ENCODE data around the gene NYAP2. TPM values are rescaled to one million over a fixed set of nuclear protein-coding genes. Genes with fewer than 3 reads are reported as not detected.

Gene NYAP2
- total RNA-seq, 1 donor from 2014 or later: not detected

DNA sequence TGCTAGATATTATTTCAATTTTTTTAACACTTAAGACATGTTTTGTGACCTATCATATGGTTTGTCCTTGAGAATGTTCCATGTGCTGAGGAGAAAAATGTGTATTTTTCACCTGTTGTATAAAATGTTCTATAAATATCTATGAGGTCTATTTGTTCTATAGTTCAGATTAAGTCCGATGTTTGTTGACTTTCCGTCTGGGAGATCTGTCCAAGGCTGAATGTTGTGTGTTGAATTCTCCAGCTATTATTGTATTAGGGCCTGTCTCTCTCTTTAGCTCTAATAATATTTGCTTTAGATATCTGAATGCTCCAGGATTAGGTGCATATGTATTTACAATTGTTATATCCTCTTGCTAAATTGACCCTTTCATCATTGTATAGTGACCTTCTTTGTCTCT is 144.1 kb downstream of the NYAP2 start:
- no peak for DNase-seq (ENCODE audit: low spot score)
- no peaks in the 10 kb centered on the region for H3K4me1 Mint-ChIP-seq (ENCODE audit: unreplicated experiment)
- no peak overlapping the region for H3K27ac Mint-ChIP-seq (ENCODE audit: unreplicated experiment)
- no peaks in the 10 kb centered on the region for H3K9me3 Mint-ChIP-seq (ENCODE audit: unreplicated experiment)
- no peaks in the 10 kb centered on the region for H3K36me3 Mint-ChIP-seq (ENCODE audit: low read depth, unreplicated experiment)
- H3K4me3 Mint-ChIP-seq (ENCODE audit: unreplicated experiment): no peak overlapping the region
- no peaks in the 10 kb centered on the region for H3K27me3 Mint-ChIP-seq (ENCODE audit: unreplicated experiment)
- TF ChIP-seq, protein P1, sequence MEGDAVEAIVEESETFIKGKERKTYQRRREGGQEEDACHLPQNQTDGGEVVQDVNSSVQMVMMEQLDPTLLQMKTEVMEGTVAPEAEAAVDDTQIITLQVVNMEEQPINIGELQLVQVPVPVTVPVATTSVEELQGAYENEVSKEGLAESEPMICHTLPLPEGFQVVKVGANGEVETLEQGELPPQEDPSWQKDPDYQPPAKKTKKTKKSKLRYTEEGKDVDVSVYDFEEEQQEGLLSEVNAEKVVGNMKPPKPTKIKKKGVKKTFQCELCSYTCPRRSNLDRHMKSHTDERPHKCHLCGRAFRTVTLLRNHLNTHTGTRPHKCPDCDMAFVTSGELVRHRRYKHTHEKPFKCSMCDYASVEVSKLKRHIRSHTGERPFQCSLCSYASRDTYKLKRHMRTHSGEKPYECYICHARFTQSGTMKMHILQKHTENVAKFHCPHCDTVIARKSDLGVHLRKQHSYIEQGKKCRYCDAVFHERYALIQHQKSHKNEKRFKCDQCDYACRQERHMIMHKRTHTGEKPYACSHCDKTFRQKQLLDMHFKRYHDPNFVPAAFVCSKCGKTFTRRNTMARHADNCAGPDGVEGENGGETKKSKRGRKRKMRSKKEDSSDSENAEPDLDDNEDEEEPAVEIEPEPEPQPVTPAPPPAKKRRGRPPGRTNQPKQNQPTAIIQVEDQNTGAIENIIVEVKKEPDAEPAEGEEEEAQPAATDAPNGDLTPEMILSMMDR (IDR thresholded peaks at IDR 0.05; ENCODE audit: unreplicated experiment): no peak

DNA sequence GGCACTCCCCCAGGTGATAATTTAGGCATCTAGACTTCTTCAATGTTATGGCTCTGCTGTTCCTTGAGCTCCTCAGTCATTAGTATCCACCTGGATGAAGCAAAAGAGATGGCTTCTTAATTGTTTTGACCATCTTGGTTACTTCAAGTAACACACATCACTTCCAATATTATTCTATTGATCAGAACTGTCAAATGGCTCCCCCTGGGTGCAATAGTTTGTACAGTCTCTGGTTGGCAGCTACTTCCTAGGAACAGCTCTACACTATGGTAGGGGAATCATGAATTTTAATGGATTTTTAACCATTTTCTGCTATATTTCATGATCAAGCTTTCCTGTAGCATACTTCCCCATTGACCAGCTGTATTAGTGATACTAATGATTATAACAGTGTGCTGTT is 157.0 kb downstream of the NYAP2 start:
- Mint-ChIP-seq H3K9me3 (ENCODE audit: unreplicated experiment) (no peaks in the 10 kb centered on the region), H3K27ac (ENCODE audit: unreplicated experiment) (no peak overlapping the region), H3K4me1 (ENCODE audit: unreplicated experiment) (no peaks in the 10 kb centered on the region), H3K4me3 (ENCODE audit: unreplicated experiment) (no peak overlapping the region), H3K27me3 (ENCODE audit: unreplicated experiment) (no peaks in the 10 kb centered on the region), H3K36me3 (ENCODE audit: low read depth, unreplicated experiment) (no peaks in the 10 kb centered on the region)
- DNase-seq (ENCODE audit: low spot score): peak; percentile 30
- TF ChIP-seq, protein P1 (IDR thresholded peaks at IDR 0.05; ENCODE audit: unreplicated experiment): no peak

DNA sequence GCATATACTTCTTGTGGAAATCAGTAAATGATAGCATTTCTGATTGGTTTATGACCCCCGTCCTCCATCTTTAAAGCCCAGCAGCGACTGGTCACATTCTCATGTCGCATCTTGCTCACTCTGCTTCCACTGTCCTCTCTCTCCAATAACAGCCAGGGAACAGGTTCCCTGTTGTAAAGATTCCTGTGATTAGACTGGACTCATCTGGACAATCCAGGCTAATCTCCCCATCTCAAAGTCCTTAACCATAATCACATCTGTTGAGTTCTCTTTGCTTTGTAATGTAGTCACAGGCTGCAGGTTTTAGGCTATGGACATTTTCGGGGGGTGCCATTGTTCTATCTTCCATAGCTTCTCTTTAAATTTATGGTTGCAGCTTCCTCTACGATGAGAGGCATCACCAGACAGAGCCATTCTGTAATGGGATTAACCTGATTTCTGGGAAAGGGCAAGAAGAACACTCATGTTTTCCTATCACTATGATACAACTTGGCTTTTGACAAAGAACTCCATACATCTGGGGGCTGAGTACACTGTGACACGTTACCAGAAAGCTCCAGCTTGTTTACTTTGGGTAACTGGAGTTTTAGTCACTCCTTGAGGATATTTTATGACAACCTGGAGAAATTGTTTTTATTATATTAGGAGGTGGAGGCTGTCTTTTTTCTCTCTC is 159.0 kb downstream of the NYAP2 start:
- Mint-ChIP-seq H3K27ac (ENCODE audit: unreplicated experiment) (no peak overlapping the region), H3K4me1 (ENCODE audit: unreplicated experiment) (no peaks in the 10 kb centered on the region), H3K27me3 (ENCODE audit: unreplicated experiment) (no peaks in the 10 kb centered on the region), H3K4me3 (ENCODE audit: unreplicated experiment) (no peak overlapping the region), H3K36me3 (ENCODE audit: low read depth, unreplicated experiment) (no peaks in the 10 kb centered on the region), H3K9me3 (ENCODE audit: unreplicated experiment) (no peaks in the 10 kb centered on the region)
- no peak for DNase-seq (ENCODE audit: low spot score)
- TF ChIP-seq, protein P1 (IDR thresholded peaks at IDR 0.05; ENCODE audit: unreplicated experiment): no peak

DNA sequence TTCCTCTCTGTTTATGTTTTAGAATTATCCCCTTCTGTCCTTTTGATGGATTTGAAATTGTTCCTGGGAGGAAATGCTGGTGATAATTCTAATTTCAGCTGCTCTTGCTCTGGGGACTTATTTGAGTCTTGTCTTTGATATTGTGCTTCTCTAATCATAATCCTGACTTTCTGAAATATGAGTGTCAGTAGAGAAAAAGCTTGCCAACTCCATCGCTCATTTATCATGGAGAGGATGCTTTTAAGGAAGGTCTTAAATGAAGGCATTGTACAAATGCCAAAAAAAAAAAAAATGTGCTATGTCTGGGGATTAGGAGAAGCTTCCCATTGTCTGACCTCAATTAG is 159.5 kb downstream of the NYAP2 start:
- Mint-ChIP-seq H3K4me1 (ENCODE audit: unreplicated experiment) (no peaks in the 10 kb centered on the region), H3K36me3 (ENCODE audit: low read depth, unreplicated experiment) (no peaks in the 10 kb centered on the region), H3K9me3 (ENCODE audit: unreplicated experiment) (no peaks in the 10 kb centered on the region), H3K4me3 (ENCODE audit: unreplicated experiment) (no peak overlapping the region), H3K27ac (ENCODE audit: unreplicated experiment) (no peak overlapping the region), H3K27me3 (ENCODE audit: unreplicated experiment) (no peaks in the 10 kb centered on the region)
- no peak for DNase-seq (ENCODE audit: low spot score)
- TF ChIP-seq, protein P1 (IDR thresholded peaks at IDR 0.05; ENCODE audit: unreplicated experiment): no peak

DNA sequence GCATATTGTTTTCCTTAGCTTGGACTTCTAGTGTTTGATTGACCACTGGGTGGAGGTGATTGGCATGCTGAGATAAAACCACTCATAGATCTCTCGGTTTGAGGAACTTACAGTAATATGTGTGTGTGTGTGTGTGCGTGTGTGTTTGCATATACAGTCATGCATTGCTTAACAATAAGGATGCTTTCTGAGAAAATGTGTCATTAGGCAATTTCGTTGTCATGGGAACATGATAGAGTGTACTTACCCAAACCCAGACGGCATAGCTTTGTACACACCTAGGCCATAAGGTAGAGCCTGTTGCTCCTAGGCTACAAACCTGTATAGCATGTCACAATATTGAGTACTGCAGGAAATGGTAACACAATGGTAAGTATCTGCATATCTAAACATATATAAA is 167.3 kb downstream of the NYAP2 start:
- TF ChIP-seq, protein P1 (IDR thresholded peaks at IDR 0.05; ENCODE audit: unreplicated experiment): no peak

More for the DNA sequence above, 167.3 kb downstream of the NYAP2 start:
- no peaks in the 10 kb centered on the region for H3K9me3 Mint-ChIP-seq (ENCODE audit: unreplicated experiment)
- H3K27ac Mint-ChIP-seq (ENCODE audit: unreplicated experiment): no peak overlapping the region
- no peaks in the 10 kb centered on the region for H3K4me1 Mint-ChIP-seq (ENCODE audit: unreplicated experiment)
- peaks cover 1% of the 10 kb centered on the region for H3K36me3 Mint-ChIP-seq (ENCODE audit: low read depth, unreplicated experiment)
- peaks cover 1% of the 10 kb centered on the region for H3K27me3 Mint-ChIP-seq (ENCODE audit: unreplicated experiment)
- no peak overlapping the region for H3K4me3 Mint-ChIP-seq (ENCODE audit: unreplicated experiment)
- DNase-seq (ENCODE audit: low spot score): no peak

Data from endothelial cell (in vitro differentiated cells).